ENCODE results near the gene NES.

Gene NES

DNA sequence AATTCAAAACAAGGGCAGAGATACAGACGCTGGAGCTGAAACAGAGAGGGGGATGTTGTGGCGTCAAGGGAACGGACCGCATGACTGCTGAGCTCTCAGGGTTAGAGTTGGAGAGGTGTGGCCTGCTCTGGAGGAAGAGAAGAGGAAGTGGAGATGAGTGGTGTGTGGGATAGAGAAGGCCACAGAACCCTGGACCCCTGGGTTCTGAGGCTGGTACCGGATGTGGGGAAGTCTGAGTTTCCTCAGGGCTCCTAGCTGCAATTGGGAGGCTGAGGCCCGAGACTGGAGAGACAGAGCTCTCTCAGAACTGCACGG lies 33.5 kb downstream of the NES start:
- Histone ChIP-seq H3K4me2 (ENCODE audit: low read length) (no peak overlapping the region), H2AK5ac (ENCODE audit: low read length) (no peak overlapping the region), H3K36me3 (ENCODE audit: control insufficient read depth in 1 of 2, insufficient read depth in 2 of 2, low read length in 2 of 2) (no peaks in the 10 kb centered on the region), H3K9me3 (ENCODE audit: insufficient read depth, low read depth, low read length) (peaks cover 14% of the 10 kb centered on the region), H3K79me1 (ENCODE audit: low read length) (no peaks in the 10 kb centered on the region), H2BK12ac (ENCODE audit: low read length) (no peak overlapping the region), H3K4me1 (ENCODE audit: control insufficient read depth in 1 of 2, insufficient read depth in 2 of 2, low read length in 2 of 2) (peaks cover 12 to 17% of the 10 kb centered on the region in 2 experiments), H3K79me2 (ENCODE audit: control insufficient read depth, insufficient read depth, low read length, poor library complexity) (no peaks in the 10 kb centered on the region), H4K8ac (ENCODE audit: low read depth, low read length) (no peak overlapping the region), H3K14ac (ENCODE audit: low read length) (no peak overlapping the region), H3K9ac (ENCODE audit: low read length) (no peak overlapping the region), H3K27me3 (ENCODE audit: insufficient read depth, low read length) (peaks cover 58% of the 10 kb centered on the region), H4K91ac (ENCODE audit: low read depth, low read length) (no peak overlapping the region), H3K4ac (ENCODE audit: low read depth, low read length) (no peak overlapping the region), H3K23ac (ENCODE audit: low read length) (no peak overlapping the region), H3K18ac (ENCODE audit: low read length) (no peak overlapping the region), H3K27ac (ENCODE audit: low read depth, low read length) (no peak overlapping the region), H2AFZ (ENCODE audit: insufficient read depth, low read length, poor library complexity) (no peak overlapping the region), H2BK5ac (ENCODE audit: low read depth, low read length, poor library complexity) (no peak overlapping the region), H4K12ac (ENCODE audit: low read depth, low read length) (no peak overlapping the region), H2BK120ac (ENCODE audit: insufficient read depth, low read length, poor library complexity) (no peak overlapping the region), H3K4me3 (ENCODE audit: low read depth, low read length) (no peak overlapping the region)
- DNase-seq, result no peak
- no CpG with 5 or more reads among the region's 7 CpGs for WGBS (ENCODE audit: extremely low coverage, insufficient coverage, insufficient read length)

GRCh38 chr1:156643049-156643777 lies 34.0 kb downstream of the NES start:
- no peak for DNase-seq

DNA sequence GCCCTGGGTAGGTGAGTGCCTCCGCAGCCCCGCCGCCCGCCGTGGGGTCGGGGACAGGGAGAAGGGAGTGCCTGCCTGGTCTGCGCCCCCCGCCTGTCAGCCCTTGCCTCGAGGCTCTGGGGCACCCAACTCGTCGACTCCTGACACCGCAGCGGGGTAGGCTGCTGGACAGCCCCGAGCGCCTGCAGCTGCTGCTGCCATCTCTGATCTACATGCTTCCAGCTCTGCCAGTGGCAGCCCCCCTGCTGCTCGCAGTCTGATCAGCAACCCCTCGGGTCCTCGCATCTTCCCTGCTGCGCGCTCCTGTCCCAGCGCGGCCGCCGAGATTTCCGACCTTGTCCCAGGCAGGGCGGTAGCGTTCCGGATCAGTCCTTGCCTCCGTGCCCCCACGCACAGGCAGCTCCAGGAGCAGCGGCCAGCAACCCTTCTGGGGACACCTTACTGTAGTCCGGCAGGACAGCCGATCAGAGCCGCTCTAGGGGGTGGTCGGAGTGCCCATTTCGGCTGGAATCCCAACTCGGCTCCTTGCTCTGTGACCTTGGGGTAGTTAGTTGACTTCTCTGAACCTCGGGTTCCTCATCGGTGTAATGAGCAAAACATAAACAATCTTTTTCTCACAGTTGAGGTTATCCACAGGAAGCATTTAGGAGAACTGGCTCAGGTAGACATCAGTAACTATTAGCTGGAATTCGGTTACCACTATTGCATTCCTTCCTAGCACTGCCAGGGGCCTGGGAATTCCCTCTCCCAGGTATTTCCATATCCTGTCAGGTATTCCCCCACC lies 34.8 kb downstream of the NES start:
- DNase-seq, result no peak
- Histone ChIP-seq H2BK120ac (ENCODE audit: insufficient read depth, low read length, poor library complexity) (no peak overlapping the region), H4K12ac (ENCODE audit: low read depth, low read length) (no peak overlapping the region)

More at GRCh38 chr1:156643049-156643777, 34.0 kb downstream of the NES start:
- no peak overlapping the region for H3K4me2 ChIP-seq (ENCODE audit: low read length)
- H3K4me3 ChIP-seq (ENCODE audit: low read depth, low read length), result no peak overlapping the region
- no peak overlapping the region for H3K4ac ChIP-seq (ENCODE audit: low read depth, low read length)
- H3K9ac ChIP-seq (ENCODE audit: low read length), result no peak overlapping the region
- no peak overlapping the region for H2BK12ac ChIP-seq (ENCODE audit: low read length)
- H2AFZ ChIP-seq (ENCODE audit: insufficient read depth, low read length, poor library complexity), result no peak overlapping the region
- no peak overlapping the region for H2BK5ac ChIP-seq (ENCODE audit: low read depth, low read length, poor library complexity)
- no peak overlapping the region for H3K23ac ChIP-seq (ENCODE audit: low read length)
- H3K27me3 ChIP-seq (ENCODE audit: insufficient read depth, low read length), result peaks cover 55% of the 10 kb centered on the region
- no peaks in the 10 kb centered on the region for H3K36me3 ChIP-seq (ENCODE audit: control insufficient read depth in 1 of 2, insufficient read depth in 2 of 2, low read length in 2 of 2)
- no peak overlapping the region for H2AK5ac ChIP-seq (ENCODE audit: low read length)
- no peak overlapping the region for H4K12ac ChIP-seq (ENCODE audit: low read depth, low read length)
- WGBS (ENCODE audit: extremely low coverage, insufficient coverage, insufficient read length), result no CpG with 5 or more reads among the region's 7 CpGs
- no peak overlapping the region for H4K91ac ChIP-seq (ENCODE audit: low read depth, low read length)
- H3K27ac ChIP-seq (ENCODE audit: low read depth, low read length), result no peak overlapping the region
- H3K18ac ChIP-seq (ENCODE audit: low read length), result no peak overlapping the region
- H3K79me2 ChIP-seq (ENCODE audit: control insufficient read depth, insufficient read depth, low read length, poor library complexity), result no peaks in the 10 kb centered on the region
- no peak overlapping the region for H3K14ac ChIP-seq (ENCODE audit: low read length)
- H2BK120ac ChIP-seq (ENCODE audit: insufficient read depth, low read length, poor library complexity), result no peak overlapping the region
- peaks cover 11% of the 10 kb centered on the region for H3K9me3 ChIP-seq (ENCODE audit: insufficient read depth, low read depth, low read length)
- no peak overlapping the region for H4K8ac ChIP-seq (ENCODE audit: low read depth, low read length)
- H3K79me1 ChIP-seq (ENCODE audit: low read length), result no peaks in the 10 kb centered on the region
- peaks cover 13 to 17% of the 10 kb centered on the region in 2 experiments for H3K4me1 ChIP-seq (ENCODE audit: control insufficient read depth in 1 of 2, insufficient read depth in 2 of 2, low read length in 2 of 2)

DNA sequence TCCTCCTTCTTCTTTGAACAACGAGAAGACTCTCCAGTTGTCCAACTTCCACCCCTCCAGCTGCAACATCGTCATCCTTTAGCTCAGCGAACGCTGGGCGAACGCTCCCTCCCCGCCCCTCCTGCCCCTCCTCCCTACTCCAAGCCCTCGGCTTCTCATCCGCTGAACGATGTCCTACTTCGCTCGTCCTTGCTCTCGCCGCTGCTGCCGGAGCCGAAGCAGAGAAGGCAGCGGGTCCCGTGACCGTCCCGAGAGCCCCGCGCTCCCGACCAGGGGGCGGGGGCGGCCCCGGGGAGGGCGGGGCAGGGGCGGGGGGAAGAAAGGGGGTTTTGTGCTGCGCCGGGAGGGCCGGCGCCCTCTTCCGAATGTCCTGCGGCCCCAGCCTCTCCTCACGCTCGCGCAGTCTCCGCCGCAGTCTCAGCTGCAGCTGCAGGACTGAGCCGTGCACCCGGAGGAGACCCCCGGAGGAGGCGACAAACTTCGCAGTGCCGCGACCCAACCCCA lies 35.4 kb downstream of the NES start, which contains the start of gene BCAN:
Gene BCAN (plus strand): TSS at position 357 of the 504 bp plus-strand sequence. CDS start 3,938 bp downstream, outside the sequence.
- peaks cover 13 to 17% of the 10 kb centered on the region in 2 experiments for H3K4me1 ChIP-seq (ENCODE audit: control insufficient read depth in 1 of 2, insufficient read depth in 2 of 2, low read length in 2 of 2)
- H3K36me3 ChIP-seq (ENCODE audit: control insufficient read depth in 1 of 2, insufficient read depth in 2 of 2, low read length in 2 of 2), result no peaks in the 10 kb centered on the region
- H4K91ac ChIP-seq (ENCODE audit: low read depth, low read length), result no peak within 1 kb of the TSS
- no peak within 1 kb of the TSS for H4K8ac ChIP-seq (ENCODE audit: low read depth, low read length)
- peak within 1 kb of the TSS; percentile 59 for H3K4me2 ChIP-seq (ENCODE audit: low read length)
- no peaks in the 10 kb centered on the region for H3K79me2 ChIP-seq (ENCODE audit: control insufficient read depth, insufficient read depth, low read length, poor library complexity)
- peaks cover 51% of the 10 kb centered on the region for H3K27me3 ChIP-seq (ENCODE audit: insufficient read depth, low read length)
- H3K27ac ChIP-seq (ENCODE audit: low read depth, low read length), result no peak within 1 kb of the TSS
- no peak within 1 kb of the TSS for H3K14ac ChIP-seq (ENCODE audit: low read length)
- H3K79me1 ChIP-seq (ENCODE audit: low read length), result no peaks in the 10 kb centered on the region
- no peak within 1 kb of the TSS for H2AFZ ChIP-seq (ENCODE audit: insufficient read depth, low read length, poor library complexity)
- no peak within 1 kb of the TSS for H3K4ac ChIP-seq (ENCODE audit: low read depth, low read length)
- no peak within 1 kb of the TSS for H2BK12ac ChIP-seq (ENCODE audit: low read length)
- no peak within 1 kb of the TSS for H4K12ac ChIP-seq (ENCODE audit: low read depth, low read length)
- WGBS (ENCODE audit: extremely low coverage, insufficient coverage, insufficient read length), result no CpG with 5 or more reads among the region's 46 CpGs
- H3K9ac ChIP-seq (ENCODE audit: low read length), result no peak within 1 kb of the TSS
- H3K23ac ChIP-seq (ENCODE audit: low read length), result no peak within 1 kb of the TSS
- H2BK5ac ChIP-seq (ENCODE audit: low read depth, low read length, poor library complexity), result no peak within 1 kb of the TSS
- DNase-seq, result peak in 1 of 2 donors; percentile 13
- no peak within 1 kb of the TSS for H3K18ac ChIP-seq (ENCODE audit: low read length)
- no peak within 1 kb of the TSS for H2BK120ac ChIP-seq (ENCODE audit: insufficient read depth, low read length, poor library complexity)
- no peak within 1 kb of the TSS for H2AK5ac ChIP-seq (ENCODE audit: low read length)
- no peak within 1 kb of the TSS for H3K4me3 ChIP-seq (ENCODE audit: low read depth, low read length)
- H3K9me3 ChIP-seq (ENCODE audit: insufficient read depth, low read depth, low read length), result peaks cover 9% of the 10 kb centered on the region

More for the DNA sequence above, 34.8 kb downstream of the NES start:
- Histone ChIP-seq H3K9me3 (ENCODE audit: insufficient read depth, low read depth, low read length) (peaks cover 11% of the 10 kb centered on the region), H3K23ac (ENCODE audit: low read length) (no peak overlapping the region), H3K4me2 (ENCODE audit: low read length) (peak overlapping the region; percentile 59), H3K9ac (ENCODE audit: low read length) (no peak overlapping the region), H3K27ac (ENCODE audit: low read depth, low read length) (no peak overlapping the region), H3K18ac (ENCODE audit: low read length) (no peak overlapping the region), H3K36me3 (ENCODE audit: control insufficient read depth in 1 of 2, insufficient read depth in 2 of 2, low read length in 2 of 2) (no peaks in the 10 kb centered on the region), H3K79me2 (ENCODE audit: control insufficient read depth, insufficient read depth, low read length, poor library complexity) (no peaks in the 10 kb centered on the region), H4K91ac (ENCODE audit: low read depth, low read length) (no peak overlapping the region), H3K4ac (ENCODE audit: low read depth, low read length) (no peak overlapping the region), H2AK5ac (ENCODE audit: low read length) (no peak overlapping the region), H3K79me1 (ENCODE audit: low read length) (no peaks in the 10 kb centered on the region), H2AFZ (ENCODE audit: insufficient read depth, low read length, poor library complexity) (no peak overlapping the region), H3K14ac (ENCODE audit: low read length) (no peak overlapping the region), H4K8ac (ENCODE audit: low read depth, low read length) (no peak overlapping the region), H3K27me3 (ENCODE audit: insufficient read depth, low read length) (peaks cover 54% of the 10 kb centered on the region), H3K4me3 (ENCODE audit: low read depth, low read length) (no peak overlapping the region), H2BK5ac (ENCODE audit: low read depth, low read length, poor library complexity) (no peak overlapping the region), H3K4me1 (ENCODE audit: control insufficient read depth in 1 of 2, insufficient read depth in 2 of 2, low read length in 2 of 2) (peaks cover 13 to 17% of the 10 kb centered on the region in 2 experiments), H2BK12ac (ENCODE audit: low read length) (no peak overlapping the region)
- no CpG with 5 or more reads among the region's 40 CpGs for WGBS (ENCODE audit: extremely low coverage, insufficient coverage, insufficient read length)
